K562 (cell line): ENCODE results near the gene SHBG. TPM values are rescaled to one million over a fixed set of nuclear protein-coding genes. Genes with fewer than 3 reads are reported as not detected.
A peak's percentile ranks its signal among the peaks of the same experiment; 100 is the strongest.

Experiments
- ADNP ChIP-seq: fragments of 200-800 bp; sonication (Bioruptor generic); IDR thresholded peaks from 2 replicates; pipeline ENCODE4 v1.6.1; 2016; ENCODE audit warnings: missing genetic modification characterization, missing compliant biosample characterization
- BCOR ChIP-seq: fragments of 450-650 bp; IDR thresholded peaks from 2 replicates; pipeline ENCODE4 v1.6.1; 2016
- ELF4 ChIP-seq: fragments of 450-650 bp; formaldehyde crosslinking; IDR thresholded peaks from 2 replicates; pipeline ENCODE4 v1.4.0; 2022; ENCODE audit warnings: missing genetic modification characterization
- GTF2E2 ChIP-seq: fragments of 200-800 bp; sonication (Bioruptor generic); IDR thresholded peaks from 2 replicates; pipeline ENCODE4 v1.6.1; 2016; ENCODE audit warnings: missing genetic modification characterization, missing compliant biosample characterization
- MED1 ChIP-seq: sonication (generic); formaldehyde crosslinking; IDR thresholded peaks from 2 replicates; pipeline ENCODE4 v1.8.1; 2023; ENCODE audit warnings: missing genetic modification reagents, borderline replicate concordance
- NFIX ChIP-seq: fragments of 250-450 bp; sonication (Bioruptor Pico); IDR thresholded peaks from 2 replicates; pipeline ENCODE4 v1.4.0; 2020; ENCODE audit warnings: low read depth, mild to moderate bottlenecking, moderate library complexity
- PURB ChIP-seq: sonication (generic); formaldehyde crosslinking; IDR thresholded peaks from 2 replicates; pipeline ENCODE4 v1.9.0; 2021; ENCODE audit warnings: low read depth, mild to moderate bottlenecking, missing genetic modification reagents
- SUPT5H ChIP-seq: fragments of 450-650 bp; IDR thresholded peaks from 2 replicates; pipeline ENCODE4 v1.6.1; 2016
- TARDBP ChIP-seq: fragments of 450-650 bp; IDR thresholded peaks from 2 replicates; pipeline ENCODE4 v1.6.1; 2016
- ZNF133 ChIP-seq: fragments of 250-450 bp; sonication (Bioruptor Pico); IDR thresholded peaks from 2 replicates; pipeline ENCODE4 v1.4.0; 2020; ENCODE audit warnings: mild to moderate bottlenecking
- polyA plus RNA-seq, 8 experiments: library from polyadenylated mRNA; depleted of rRNA in 4 of 8; stranded (reverse) in 5 of 8; unstranded in 3 of 8; fragments of >200 nt; fragmentation: Nextera tagmentation in 2 of 8; fragmentation: Illumina TruSeq in 1 of 8; extraction: Ambion mirVana in 2 of 8; extraction: Trizol in 1 of 8; gene quantifications; 2 replicates each; pipeline versions ENCODE4 v1.2.1 to v1.2.3, GENCODE V29; 2011 to 2014; ENCODE audit warnings: inconsistent platforms in 1 of 8, missing spikeins in 1 of 8
- total RNA-seq, 7 experiments: library from RNA; depleted of rRNA in 6 of 7; stranded (reverse); fragments of >200 nt in 6 of 7; fragmentation: Illumina TruSeq in 2 of 7; extraction: Trizol in 2 of 7; gene quantifications; 2 replicates each; pipeline versions ENCODE4 v1.2.1 to v1.2.3, GENCODE V29; 2011 to 2021; ENCODE audit warnings: low replicate concordance in 1 of 7
- TF ChIP-seq, protein P1 (sequence below), 2 experiments: fragments of 450-650 bp in 1 of 2; sonication (generic) in 1 of 2; formaldehyde crosslinking in 1 of 2; IDR thresholded peaks; 2 replicates each; pipeline versions ENCODE4 v1.7.1 to v1.9.0; 2016 to 2022; ENCODE audit warnings: inconsistent platforms in 1 of 2, mild to moderate bottlenecking in 1 of 2, missing genetic modification reagents in 1 of 2
- TF ChIP-seq, protein P2 (sequence below): IDR thresholded peaks from 3 replicates; pipeline ENCODE4 v1.6.1; 2011; ENCODE audit warnings: borderline replicate concordance, mild to moderate bottlenecking, moderate library complexity; ENCODE audit not compliant: insufficient read length; ENCODE audit errors: extremely low read depth
- TF ChIP-seq, protein P3 (sequence below): fragments of 250-450 bp; sonication (Bioruptor Pico); IDR thresholded peaks from 2 replicates; pipeline ENCODE4 v1.5.0; 2021; ENCODE audit warnings: mild to moderate bottlenecking, borderline replicate concordance

The SHBG gene
- total and polyA plus RNA-seq, 9 of the 15 experiments (the other 6 are each of a cell fraction or from before 2014, with no cell fraction given), result not detected

DNA sequence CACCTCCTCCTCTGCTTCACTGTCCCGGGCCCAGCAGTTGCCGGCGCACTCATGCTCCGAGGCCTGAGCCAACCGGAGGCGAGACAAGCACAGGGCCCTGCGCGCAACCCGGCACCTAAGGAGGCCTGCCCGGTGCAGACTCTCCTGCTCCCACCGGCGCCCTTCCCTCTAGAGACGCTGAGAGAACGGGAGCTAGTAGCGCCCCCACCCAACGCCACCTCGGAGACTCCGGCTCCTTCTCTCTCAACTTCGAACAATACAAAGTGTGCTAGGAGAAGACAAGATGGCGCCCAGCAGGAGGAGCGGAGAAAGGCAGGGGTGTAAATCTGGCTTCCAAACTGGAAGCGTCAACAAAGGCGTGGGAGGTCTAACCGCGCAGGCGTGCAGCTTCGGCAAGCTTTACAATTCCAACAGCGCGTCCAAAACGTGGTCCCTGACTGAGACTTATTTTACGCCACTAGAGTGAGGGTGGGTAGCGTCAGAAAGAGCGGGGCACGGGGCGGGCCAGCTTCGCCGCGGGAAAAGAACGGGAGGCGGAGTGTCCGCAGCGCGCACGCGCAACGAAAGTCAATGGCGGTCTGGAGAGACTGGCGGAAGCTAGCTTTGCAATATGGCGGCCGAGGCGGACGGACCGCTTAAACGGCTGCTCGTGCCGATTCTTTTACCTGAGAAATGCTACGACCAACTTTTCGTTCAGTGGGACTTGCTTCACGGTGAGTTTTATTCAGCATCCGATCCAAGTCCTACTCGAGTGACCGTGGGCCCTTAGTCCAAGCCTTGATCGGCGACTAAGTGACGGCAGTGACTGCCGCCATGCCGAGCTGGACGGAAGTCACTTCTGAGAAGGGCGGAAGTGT is 46.5 kb upstream of the SHBG start, which contains the start of gene MPDU1 (continued):
- TF ChIP-seq, protein P1, sequence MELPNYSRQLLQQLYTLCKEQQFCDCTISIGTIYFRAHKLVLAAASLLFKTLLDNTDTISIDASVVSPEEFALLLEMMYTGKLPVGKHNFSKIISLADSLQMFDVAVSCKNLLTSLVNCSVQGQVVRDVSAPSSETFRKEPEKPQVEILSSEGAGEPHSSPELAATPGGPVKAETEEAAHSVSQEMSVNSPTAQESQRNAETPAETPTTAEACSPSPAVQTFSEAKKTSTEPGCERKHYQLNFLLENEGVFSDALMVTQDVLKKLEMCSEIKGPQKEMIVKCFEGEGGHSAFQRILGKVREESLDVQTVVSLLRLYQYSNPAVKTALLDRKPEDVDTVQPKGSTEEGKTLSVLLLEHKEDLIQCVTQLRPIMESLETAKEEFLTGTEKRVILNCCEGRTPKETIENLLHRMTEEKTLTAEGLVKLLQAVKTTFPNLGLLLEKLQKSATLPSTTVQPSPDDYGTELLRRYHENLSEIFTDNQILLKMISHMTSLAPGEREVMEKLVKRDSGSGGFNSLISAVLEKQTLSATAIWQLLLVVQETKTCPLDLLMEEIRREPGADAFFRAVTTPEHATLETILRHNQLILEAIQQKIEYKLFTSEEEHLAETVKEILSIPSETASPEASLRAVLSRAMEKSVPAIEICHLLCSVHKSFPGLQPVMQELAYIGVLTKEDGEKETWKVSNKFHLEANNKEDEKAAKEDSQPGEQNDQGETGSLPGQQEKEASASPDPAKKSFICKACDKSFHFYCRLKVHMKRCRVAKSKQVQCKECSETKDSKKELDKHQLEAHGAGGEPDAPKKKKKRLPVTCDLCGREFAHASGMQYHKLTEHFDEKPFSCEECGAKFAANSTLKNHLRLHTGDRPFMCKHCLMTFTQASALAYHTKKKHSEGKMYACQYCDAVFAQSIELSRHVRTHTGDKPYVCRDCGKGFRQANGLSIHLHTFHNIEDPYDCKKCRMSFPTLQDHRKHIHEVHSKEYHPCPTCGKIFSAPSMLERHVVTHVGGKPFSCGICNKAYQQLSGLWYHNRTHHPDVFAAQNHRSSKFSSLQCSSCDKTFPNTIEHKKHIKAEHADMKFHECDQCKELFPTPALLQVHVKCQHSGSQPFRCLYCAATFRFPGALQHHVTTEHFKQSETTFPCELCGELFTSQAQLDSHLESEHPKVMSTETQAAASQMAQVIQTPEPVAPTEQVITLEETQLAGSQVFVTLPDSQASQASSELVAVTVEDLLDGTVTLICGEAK (IDR thresholded peaks at IDR 0.05), result peak; percentile 98
- TF ChIP-seq, protein P1 (CRISPR knock-in tag; IDR thresholded peaks at IDR 0.05), result no peak
- TF ChIP-seq TARDBP, result peak; percentile 3; the same call in 1 of the 2 replicates
- no peak for TF ChIP-seq ADNP (tag)
- no peak for TF ChIP-seq NFIX (CRISPR knock-in tag)
- no peak for TF ChIP-seq MED1 (CRISPR knock-in tag)
- TF ChIP-seq, protein P2, sequence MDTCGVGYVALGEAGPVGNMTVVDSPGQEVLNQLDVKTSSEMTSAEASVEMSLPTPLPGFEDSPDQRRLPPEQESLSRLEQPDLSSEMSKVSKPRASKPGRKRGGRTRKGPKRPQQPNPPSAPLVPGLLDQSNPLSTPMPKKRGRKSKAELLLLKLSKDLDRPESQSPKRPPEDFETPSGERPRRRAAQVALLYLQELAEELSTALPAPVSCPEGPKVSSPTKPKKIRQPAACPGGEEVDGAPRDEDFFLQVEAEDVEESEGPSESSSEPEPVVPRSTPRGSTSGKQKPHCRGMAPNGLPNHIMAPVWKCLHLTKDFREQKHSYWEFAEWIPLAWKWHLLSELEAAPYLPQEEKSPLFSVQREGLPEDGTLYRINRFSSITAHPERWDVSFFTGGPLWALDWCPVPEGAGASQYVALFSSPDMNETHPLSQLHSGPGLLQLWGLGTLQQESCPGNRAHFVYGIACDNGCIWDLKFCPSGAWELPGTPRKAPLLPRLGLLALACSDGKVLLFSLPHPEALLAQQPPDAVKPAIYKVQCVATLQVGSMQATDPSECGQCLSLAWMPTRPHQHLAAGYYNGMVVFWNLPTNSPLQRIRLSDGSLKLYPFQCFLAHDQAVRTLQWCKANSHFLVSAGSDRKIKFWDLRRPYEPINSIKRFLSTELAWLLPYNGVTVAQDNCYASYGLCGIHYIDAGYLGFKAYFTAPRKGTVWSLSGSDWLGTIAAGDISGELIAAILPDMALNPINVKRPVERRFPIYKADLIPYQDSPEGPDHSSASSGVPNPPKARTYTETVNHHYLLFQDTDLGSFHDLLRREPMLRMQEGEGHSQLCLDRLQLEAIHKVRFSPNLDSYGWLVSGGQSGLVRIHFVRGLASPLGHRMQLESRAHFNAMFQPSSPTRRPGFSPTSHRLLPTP, result no peak
- TF ChIP-seq GTF2E2, result peak; percentile 98
- TF ChIP-seq, protein P3, sequence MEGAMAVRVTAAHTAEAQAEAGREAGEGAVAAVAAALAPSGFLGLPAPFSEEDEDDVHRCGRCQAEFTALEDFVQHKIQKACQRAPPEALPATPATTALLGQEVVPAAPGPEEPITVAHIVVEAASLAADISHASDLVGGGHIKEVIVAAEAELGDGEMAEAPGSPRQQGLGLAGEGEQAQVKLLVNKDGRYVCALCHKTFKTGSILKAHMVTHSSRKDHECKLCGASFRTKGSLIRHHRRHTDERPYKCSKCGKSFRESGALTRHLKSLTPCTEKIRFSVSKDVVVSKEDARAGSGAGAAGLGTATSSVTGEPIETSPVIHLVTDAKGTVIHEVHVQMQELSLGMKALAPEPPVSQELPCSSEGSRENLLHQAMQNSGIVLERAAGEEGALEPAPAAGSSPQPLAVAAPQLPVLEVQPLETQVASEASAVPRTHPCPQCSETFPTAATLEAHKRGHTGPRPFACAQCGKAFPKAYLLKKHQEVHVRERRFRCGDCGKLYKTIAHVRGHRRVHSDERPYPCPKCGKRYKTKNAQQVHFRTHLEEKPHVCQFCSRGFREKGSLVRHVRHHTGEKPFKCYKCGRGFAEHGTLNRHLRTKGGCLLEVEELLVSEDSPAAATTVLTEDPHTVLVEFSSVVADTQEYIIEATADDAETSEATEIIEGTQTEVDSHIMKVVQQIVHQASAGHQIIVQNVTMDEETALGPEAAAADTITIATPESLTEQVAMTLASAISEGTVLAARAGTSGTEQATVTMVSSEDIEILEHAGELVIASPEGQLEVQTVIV (CRISPR knock-in tag), result no peak
- no peak for TF ChIP-seq ELF4 (CRISPR knock-in tag)
- TF ChIP-seq ZNF133 (CRISPR knock-in tag), result no peak
- no peak for TF ChIP-seq PURB
- TF ChIP-seq BCOR, result no peak
- TF ChIP-seq SUPT5H, result peak; percentile 79
